GM18858 (cell line): ENCODE data around the gene NEK1.
"Not testable (repeated sequence)": the region's sequence is repeated elsewhere in the genome, so short reads cannot be mapped to it uniquely, and the experiment has no call there.

Experiments used
- ATAC-seq: cut with Tn5 transposase; IDR thresholded peaks from one replicate; pipeline ENCODE4 v1.9.1; 2021; ENCODE audit not compliant: unreplicated experiment

Gene NEK1

DNA sequence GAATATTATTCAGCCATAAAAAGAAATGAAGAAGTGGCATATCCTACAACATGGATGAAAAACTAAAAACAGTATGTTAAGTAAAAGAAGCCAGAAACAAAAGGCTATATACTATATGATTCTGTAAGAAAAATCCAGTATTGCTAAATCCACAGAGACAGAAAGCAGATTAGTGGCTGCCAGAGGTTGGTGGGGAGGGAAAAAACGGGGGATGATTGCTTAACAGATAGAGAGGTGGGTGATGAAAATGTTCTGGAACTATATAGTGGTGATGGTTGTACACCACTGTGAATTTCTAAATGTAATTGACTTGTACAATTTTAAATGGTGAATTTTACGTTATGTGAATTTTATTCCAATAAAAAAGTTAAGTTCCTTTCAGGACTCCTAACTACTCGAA is 184.0 kb downstream of the NEK1 start:
- ATAC-seq: no peak

GRCh38 chr4:169427727-169428126 is 184.7 kb downstream of the NEK1 start:
- ATAC-seq: not testable (repeated sequence)

DNA sequence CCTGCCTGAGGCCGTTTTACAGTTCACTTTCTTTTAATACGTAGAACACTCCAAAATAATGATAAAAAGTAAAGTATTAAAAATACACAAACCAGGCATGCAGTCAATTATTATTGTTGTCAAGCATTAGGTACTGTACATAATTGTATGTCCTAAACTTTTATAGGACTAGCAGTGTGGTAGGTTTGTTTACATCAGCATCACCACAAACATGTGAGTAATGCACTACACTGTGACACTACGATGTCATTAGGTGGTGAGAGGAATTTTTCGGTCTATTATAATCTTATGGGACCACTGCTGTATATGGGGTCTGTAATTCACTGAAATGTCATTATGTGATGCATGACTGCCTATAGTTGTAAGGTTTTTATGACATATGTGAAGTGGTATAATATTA is 192.1 kb downstream of the NEK1 start:
- no peak for ATAC-seq

GRCh38 chr4:169418846-169419245 is 193.5 kb downstream of the NEK1 start:
- no peak for ATAC-seq

DNA sequence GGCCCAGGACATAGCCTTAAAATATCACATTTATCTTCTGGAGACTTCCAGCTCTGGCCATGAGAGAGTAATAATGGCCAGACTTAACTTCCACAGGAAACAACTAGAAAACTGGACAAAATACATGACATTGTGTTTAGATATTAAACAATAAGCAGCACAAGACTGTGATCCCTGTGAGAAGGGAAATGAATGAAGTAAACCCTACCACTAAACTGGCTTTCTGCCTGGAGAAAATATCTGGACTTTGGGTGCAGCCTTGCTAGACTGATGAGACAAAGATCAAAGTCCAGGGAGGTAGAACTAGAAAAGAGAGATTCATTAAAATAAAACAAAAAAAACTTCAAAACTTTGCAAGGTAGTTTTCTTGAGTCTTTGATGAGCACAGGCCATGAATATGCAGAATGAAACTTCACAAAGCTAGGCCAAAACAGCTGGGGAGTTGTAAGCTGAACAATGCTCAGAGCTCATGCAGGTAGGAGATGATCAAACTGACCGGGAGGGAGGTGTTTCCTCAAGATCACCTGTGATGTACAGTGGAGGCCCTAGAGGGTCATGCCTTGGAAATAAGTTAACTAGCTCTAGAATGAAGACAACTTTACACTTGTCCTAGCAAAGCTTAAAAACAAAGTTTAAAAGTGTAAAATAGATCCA is 194.6 kb downstream of the NEK1 start:
- ATAC-seq: no peak

DNA sequence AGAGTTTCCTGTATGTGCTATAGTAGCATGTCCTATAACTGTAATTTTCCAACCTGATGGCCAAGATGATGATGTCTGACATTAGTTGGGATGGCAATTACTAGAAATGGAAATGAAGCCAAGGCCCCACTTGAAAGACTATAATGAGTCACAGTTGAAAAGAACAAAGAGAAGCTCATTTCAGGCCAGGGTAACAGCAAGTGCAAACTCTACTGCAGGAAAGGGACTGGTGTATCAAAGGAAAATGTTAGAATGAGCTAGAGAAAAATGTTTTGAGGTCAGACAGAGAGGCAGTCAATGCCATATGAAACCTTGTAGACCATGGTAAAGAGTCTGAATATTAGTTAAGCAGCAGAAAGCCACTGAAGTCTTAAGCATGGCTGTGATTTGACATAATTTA is 195.4 kb downstream of the NEK1 start:
- peak; percentile 57 for ATAC-seq

GRCh38 chr4:169416461-169416860 is 195.9 kb downstream of the NEK1 start:
- no peak for ATAC-seq

- ATAC-seq: no peak
Measured at GRCh38 chr4:169414913-169415312, 197.5 kb downstream of the NEK1 start.

- ATAC-seq: no peak
Measured at GRCh38 chr4:169412046-169412445, 200.3 kb downstream of the NEK1 start.

GRCh38 chr4:169410839-169411770 is 201.3 kb downstream of the NEK1 start:
- ATAC-seq: peak; percentile 99

DNA sequence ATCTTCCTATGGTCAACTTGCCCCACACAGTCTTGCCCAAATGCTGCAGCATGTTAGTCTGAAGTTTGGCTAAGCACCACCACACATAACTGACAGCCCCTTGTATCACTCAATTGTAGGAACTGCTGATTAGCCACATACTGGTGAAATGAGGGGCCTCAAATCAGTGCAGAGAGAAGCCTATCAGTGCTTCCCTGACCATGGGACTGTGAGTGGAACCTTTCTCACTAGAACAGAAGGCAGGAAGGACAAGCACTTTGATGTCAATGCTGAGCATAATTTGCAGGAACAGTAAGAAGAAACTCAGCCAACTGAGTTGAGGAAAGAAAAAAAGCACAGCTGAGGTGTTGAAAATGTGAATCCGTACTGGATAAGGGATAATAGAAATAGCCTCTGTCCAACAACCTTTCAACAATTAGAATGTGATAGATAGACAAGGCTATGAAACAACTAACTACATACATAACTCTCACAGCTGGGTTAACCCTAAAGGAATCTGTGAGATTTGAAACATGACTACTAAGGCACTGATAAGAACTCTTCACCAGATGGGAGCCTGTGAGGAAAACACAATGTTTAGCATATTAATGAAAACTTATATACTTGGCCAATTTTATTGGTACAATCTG is 205.1 kb downstream of the NEK1 start:
- no peak for ATAC-seq

DNA sequence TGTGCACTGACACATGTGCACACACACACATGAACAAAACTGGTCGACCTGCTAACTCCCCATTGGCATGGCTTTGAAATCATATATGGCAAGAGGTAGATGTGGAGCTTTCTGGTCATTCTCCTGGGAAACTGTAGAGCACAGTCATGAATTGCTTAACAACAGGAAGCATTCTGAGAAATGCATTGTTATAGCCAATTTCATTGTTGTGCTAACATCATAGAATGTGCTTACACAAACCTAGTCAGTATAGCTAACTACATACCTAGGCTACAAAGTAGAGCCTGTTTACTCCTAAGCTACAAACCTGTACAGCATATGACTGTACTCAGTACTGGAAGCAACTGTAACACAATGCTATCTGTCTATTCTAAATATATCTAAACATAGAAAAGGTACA is 207.4 kb downstream of the NEK1 start:
- ATAC-seq: no peak

DNA sequence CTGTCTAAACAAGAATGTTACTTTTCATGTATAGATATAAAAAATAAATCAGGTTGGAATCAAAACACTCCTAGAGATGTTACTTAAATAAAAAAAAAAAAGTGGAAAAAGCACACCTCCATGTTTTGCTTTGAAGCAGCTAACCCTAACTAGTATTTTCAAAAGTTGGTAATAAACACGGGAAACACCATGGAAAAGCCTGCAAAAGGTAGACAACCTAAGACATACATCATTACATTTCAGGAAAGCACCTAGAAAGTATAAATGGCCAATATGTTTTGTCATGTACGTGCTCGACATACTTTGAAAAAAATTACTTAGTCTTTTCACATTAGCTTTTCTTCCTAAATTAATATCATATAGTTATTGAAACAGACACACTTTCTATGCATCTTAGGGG is 211.6 kb downstream of the NEK1 start:
- no peak for ATAC-seq

DNA sequence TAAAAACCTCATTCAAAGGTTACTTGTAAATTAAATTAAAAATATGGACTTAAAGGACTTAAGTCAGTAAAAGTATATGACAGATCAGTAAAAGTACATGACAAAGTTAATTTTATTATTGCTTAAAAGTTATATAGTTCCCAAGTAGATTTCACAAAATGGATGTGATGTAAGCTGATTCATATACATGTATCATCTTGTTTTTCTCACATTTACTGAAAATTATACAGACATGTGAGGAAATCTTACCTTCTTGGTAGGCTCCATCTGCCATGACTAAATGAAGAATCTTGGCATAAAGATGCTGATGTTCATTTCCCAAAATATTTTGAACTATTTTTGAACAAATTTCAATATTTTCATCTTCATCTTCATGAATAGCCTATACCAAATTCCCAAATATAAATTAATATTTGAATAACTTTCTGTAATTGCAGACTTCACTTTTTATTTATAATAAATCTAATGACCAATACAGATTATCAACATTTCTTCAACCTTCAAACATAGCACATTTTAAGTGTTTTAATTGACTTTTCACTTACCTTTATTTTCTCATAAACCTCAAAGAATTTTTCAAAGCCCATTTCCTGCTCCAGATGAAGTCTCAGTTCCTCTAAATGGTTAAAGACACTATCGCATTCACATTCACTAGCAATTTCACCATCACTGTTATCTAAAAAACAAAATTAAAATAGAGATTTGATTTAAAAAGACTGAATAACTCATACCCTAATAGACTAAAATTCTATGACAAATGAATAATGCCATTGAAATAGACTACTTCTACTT is 212.2 kb downstream of the NEK1 start:
- peak; percentile 73 for ATAC-seq

DNA sequence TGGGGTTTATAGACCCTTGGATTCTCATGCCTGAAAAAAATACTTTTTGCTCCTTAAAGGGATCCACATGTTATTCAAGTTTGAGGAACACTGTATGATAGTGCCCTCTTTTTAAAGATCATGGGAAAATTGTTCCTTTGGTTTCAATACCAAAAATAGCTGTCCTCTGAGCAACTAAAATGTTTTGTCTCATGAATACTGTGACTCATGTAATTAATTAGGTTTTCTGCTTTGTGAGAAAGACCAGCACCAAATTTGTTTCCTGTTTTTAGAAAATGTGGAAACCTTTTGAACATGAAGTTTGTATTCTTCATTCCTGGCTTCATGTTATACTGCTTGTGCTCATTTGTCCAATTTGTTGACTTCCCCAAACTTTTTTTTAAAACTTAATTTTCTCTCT is 214.1 kb downstream of the NEK1 start:
- ATAC-seq: no peak

DNA sequence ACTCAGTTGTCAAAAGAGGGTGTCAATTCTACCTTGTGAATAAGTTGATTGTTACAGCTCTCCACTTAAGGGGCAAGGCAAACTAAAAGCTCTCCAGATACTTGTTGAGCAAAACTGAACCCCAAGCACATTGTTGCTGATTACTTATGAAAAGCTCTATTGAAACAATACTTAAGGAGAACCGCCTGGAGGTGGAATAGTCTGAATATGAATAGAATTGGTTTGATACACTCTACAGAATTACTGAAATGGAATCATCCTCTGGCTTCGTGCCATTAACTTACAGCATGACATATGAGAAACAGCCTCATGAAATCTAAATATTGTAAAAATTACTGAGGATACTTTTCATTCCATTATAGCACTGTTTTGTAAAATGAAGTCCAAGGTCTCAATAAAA is 214.6 kb downstream of the NEK1 start:
- no peak for ATAC-seq

DNA sequence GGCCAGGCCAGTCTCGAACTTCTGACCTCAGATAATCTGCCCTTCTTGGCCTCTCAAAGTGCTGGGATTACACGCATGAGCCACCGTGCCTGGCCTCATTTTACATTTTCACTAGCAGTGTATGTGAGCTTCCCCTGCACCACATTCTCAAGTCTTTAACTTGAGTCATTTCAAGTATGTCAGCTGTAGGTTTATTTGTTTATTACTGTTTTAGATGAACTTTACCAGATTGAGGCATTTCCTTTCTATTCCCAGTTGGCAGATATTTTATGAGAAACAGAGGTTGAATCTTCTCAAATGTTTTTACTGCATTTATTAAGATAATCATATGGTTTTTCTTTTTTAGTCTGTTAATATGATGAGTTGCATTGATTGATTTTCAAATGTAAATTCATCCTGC is 227.0 kb downstream of the NEK1 start:
- ATAC-seq: no peak

DNA sequence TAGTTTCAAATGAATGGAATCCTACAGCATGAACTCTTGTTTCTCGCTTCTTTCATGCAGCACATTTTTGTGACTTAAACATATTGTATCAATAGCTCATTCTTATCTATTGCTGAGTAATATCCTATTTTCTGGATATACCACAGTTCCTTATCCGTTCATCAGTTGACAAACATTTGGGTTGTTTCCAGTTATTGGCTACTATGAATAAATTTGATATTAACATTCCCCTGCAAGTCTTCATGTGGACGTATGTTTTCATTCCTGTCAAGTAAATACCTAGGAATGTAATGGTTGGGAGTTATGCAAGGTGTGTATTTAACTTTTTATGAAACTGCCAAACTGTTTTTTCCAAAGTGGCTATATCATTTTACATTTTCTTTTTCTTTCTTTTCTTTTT is 227.6 kb downstream of the NEK1 start:
- ATAC-seq: no peak

DNA sequence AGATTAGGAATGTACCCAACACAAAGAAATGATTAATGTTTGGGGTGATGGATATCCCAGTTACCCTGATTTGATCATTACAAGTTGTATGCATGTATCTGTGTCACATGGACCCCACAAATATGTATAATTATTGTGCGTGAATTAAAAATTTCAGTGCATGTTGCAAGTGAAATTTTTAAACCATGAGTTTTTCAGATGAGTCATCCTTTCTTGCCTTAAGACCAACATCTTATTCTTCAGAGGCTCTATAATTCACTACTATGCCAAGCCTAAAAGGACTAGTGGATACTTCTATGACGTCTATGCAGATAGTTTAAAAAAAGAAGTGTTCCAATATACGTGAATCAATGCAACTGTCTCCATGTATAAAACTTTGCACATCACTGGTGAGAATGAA is 228.7 kb downstream of the NEK1 start:
- ATAC-seq: no peak

GRCh38 chr4:169379688-169380087 is 232.7 kb downstream of the NEK1 start:
- no peak for ATAC-seq

DNA sequence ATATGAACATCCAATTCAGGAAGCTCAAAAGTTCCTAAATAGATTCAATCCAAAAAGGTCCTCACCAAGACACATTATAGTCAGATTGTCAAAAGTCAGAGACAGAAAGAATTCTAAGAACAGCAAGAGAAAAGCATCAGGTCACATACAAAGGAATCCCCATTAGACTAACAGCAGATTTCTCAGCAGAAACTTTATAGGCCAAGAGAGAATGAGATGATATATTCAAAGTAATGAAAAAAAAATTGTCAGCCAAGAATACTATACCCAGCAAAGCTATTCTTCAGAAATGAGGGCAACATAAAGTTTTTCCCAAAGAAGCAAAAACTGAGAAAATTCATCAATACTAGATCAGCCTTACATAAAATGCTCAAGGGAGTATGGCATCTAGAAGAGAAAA is 235.0 kb downstream of the NEK1 start:
- no peak for ATAC-seq
